HepG2 (cell line): ENCODE data around the gene ARSJ.

ENCODE experiments used
- ADNP ChIP-seq: sonication (generic); formaldehyde crosslinking; IDR thresholded peaks from 2 replicates; pipeline ENCODE4 v1.4.0; 2020; ENCODE audit warnings: missing genetic modification reagents
- CEBPB ChIP-seq: IDR thresholded peaks from 2 replicates; pipeline ENCODE4 v1.6.1; 2011; ENCODE audit warnings: low read depth, low read length, improper control_type of control experiment, borderline replicate concordance
- HINFP ChIP-seq: sonication (generic); formaldehyde crosslinking; IDR thresholded peaks from 2 replicates; pipeline ENCODE4 v1.4.0; 2020; ENCODE audit warnings: low read depth, mild to moderate bottlenecking, missing genetic modification reagents
- NCOA5 ChIP-seq: sonication (generic); formaldehyde crosslinking; IDR thresholded peaks from 2 replicates; pipeline ENCODE4 v1.4.0; 2020; ENCODE audit warnings: missing genetic modification reagents
- POLR2A ChIP-seq, 2 experiments: IDR thresholded peaks; 2 replicates each; pipeline ENCODE4 v1.6.1; 2011; ENCODE audit warnings: low read depth in 2 of 2, low read length in 2 of 2, mild to moderate bottlenecking in 1 of 2, moderate library complexity in 1 of 2; ENCODE audit not compliant: insufficient read depth in 1 of 2
- POLR2AphosphoS5 ChIP-seq: IDR thresholded peaks from 2 replicates; pipeline ENCODE4 v1.6.1; 2012; ENCODE audit warnings: low read depth, low read length
- RAD21 ChIP-seq: fragments of 450-650 bp; formaldehyde crosslinking; IDR thresholded peaks from 2 replicates; pipeline ENCODE4 v1.5.0; 2020; ENCODE audit warnings: mild to moderate bottlenecking
- SETDB1 ChIP-seq: sonication (generic); formaldehyde crosslinking; IDR thresholded peaks from 2 replicates; pipeline ENCODE4 v1.5.1; 2020; ENCODE audit warnings: missing genetic modification reagents, mild to moderate bottlenecking, borderline replicate concordance
- SIN3A ChIP-seq: IDR thresholded peaks from 2 replicates; pipeline ENCODE4 v1.6.1; 2011; ENCODE audit warnings: low read depth, mild to moderate bottlenecking, control low read depth, low read length, borderline replicate concordance
- TEAD2 ChIP-seq: sonication (generic); formaldehyde crosslinking; IDR thresholded peaks from 2 replicates; pipeline ENCODE4 v1.9.0; 2021; ENCODE audit warnings: missing genetic modification reagents
- ZNF770 ChIP-seq: sonication (generic); formaldehyde crosslinking; IDR thresholded peaks from 2 replicates; pipeline ENCODE4 v1.5.0; 2020; ENCODE audit warnings: mild to moderate bottlenecking, missing genetic modification reagents
- TF ChIP-seq, protein P1 (sequence below): sonication (generic); formaldehyde crosslinking; IDR thresholded peaks from 2 replicates; pipeline ENCODE4 v1.5.0; 2020; ENCODE audit warnings: mild to moderate bottlenecking, missing genetic modification reagents, moderate library complexity
- TF ChIP-seq, protein P2 (sequence below): IDR thresholded peaks from 2 replicates; pipeline ENCODE4 v1.6.1; 2016; ENCODE audit warnings: missing compliant biosample characterization, missing genetic modification reagents, borderline replicate concordance
- TF ChIP-seq, protein P3 (sequence below): sonication (generic); formaldehyde crosslinking; conservative IDR thresholded peaks from 2 replicates; pipeline ENCODE4 v1.4.0; 2020; ENCODE audit warnings: missing genetic modification reagents

- peak; percentile 61 for TF ChIP-seq CEBPB
- no peak for TF ChIP-seq ADNP
- TF ChIP-seq SIN3A, result no peak
- TF ChIP-seq RAD21, result no peak
- TF ChIP-seq SETDB1, result no peak
- TF ChIP-seq NCOA5 (CRISPR knock-in tag), result no peak
- TF ChIP-seq POLR2A (IDR thresholded peaks at IDR 0.05; ENCODE audit: insufficient read depth in 1 of 2, low read depth in 2 of 2, low read length in 2 of 2), result no peak
- TF ChIP-seq, protein P1, sequence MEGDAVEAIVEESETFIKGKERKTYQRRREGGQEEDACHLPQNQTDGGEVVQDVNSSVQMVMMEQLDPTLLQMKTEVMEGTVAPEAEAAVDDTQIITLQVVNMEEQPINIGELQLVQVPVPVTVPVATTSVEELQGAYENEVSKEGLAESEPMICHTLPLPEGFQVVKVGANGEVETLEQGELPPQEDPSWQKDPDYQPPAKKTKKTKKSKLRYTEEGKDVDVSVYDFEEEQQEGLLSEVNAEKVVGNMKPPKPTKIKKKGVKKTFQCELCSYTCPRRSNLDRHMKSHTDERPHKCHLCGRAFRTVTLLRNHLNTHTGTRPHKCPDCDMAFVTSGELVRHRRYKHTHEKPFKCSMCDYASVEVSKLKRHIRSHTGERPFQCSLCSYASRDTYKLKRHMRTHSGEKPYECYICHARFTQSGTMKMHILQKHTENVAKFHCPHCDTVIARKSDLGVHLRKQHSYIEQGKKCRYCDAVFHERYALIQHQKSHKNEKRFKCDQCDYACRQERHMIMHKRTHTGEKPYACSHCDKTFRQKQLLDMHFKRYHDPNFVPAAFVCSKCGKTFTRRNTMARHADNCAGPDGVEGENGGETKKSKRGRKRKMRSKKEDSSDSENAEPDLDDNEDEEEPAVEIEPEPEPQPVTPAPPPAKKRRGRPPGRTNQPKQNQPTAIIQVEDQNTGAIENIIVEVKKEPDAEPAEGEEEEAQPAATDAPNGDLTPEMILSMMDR, result no peak
- no peak for TF ChIP-seq ZNF770 (CRISPR knock-in tag)
- TF ChIP-seq, protein P2, sequence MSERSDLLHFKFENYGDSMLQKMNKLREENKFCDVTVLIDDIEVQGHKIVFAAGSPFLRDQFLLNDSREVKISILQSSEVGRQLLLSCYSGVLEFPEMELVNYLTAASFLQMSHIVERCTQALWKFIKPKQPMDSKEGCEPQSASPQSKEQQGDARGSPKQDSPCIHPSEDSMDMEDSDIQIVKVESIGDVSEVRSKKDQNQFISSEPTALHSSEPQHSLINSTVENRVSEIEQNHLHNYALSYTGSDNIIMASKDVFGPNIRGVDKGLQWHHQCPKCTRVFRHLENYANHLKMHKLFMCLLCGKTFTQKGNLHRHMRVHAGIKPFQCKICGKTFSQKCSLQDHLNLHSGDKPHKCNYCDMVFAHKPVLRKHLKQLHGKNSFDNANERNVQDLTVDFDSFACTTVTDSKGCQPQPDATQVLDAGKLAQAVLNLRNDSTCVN (CRISPR knock-in tag), result no peak
- TF ChIP-seq POLR2AphosphoS5, result no peak
- TF ChIP-seq, protein P3, sequence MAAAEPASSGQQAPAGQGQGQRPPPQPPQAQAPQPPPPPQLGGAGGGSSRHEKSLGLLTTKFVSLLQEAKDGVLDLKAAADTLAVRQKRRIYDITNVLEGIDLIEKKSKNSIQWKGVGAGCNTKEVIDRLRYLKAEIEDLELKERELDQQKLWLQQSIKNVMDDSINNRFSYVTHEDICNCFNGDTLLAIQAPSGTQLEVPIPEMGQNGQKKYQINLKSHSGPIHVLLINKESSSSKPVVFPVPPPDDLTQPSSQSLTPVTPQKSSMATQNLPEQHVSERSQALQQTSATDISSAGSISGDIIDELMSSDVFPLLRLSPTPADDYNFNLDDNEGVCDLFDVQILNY, result no peak
- TF ChIP-seq TEAD2 (CRISPR knock-in tag), result no peak
- no peak for TF ChIP-seq HINFP (CRISPR knock-in tag)
Measured at GRCh38 chr4:114005569-114006442, 26.4 kb upstream of the ARSJ start.
